GM18867 (cell line): Measurements from ENCODE around the gene STOML1.
"Not testable (repeated sequence)": the region's sequence is repeated elsewhere in the genome, so short reads cannot be mapped to it uniquely, and the experiment has no call there.

ENCODE experiments used
- ATAC-seq: cut with Tn5 transposase; IDR thresholded peaks from one replicate; pipeline ENCODE4 v1.9.1; 2021; ENCODE audit warnings: mild to moderate bottlenecking, moderate library complexity; ENCODE audit not compliant: unreplicated experiment

STOML1 gene

GRCh38 chr15:73948396-73948795 is 43.7 kb downstream of the STOML1 start:
- no peak for ATAC-seq

DNA sequence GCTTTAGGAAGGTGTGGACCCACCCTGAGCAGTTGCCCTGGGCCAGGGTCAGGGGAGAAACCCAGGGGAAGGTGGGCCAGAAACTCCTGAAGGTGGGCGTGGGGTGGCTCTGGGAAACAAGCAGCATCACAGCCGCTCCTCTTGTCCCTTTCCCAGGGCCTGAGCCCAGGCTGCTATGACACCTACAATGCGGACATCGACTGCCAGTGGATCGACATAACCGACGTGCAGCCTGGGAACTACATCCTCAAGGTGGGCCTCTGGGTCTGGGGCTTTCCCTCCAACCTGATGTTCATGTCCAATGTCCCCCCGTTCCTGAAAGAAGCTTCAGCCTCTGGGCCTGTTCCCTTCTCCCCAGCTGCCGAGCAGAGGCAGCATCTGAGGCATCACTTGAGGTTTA is 44.4 kb downstream of the STOML1 start:
- ATAC-seq, result no peak

GRCh38 chr15:73946795-73947370 is 45.2 kb downstream of the STOML1 start:
- ATAC-seq, result no peak

DNA sequence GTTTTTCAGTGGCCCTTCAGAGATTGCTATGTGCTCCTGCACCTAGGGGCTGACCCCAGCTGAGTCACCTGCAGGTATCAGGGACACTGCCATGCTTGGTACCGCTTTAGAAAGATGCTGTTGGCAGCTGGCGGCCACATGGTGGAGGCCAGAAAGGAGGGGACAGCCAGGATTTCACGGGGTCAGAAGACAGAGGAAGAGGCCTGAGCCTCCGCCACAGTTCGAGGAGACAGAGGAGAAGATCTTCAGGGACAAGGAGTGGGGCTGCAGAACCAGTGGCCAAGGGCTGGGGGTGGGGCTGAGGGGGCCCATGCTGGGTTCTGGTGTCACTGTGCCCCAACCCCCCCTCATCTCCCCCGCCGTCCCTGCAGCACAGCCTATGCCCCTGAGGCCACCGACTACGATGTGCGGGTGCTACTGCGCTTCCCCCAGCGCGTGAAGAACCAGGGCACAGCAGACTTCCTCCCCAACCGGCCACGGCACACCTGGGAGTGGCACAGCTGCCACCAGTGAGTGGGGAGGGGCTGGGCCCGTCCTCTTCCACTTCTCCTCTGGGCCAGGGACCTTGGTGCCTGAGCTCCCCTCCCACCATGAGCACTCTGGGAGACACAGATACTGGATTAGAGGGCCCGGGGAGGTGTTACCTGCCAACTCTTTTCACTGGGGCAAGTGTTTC is 45.9 kb downstream of the STOML1 start:
- no peak for ATAC-seq

- ATAC-seq, result no peak
Observed at GRCh38 chr15:73945130-73945508, 47.0 kb downstream of the STOML1 start.

DNA sequence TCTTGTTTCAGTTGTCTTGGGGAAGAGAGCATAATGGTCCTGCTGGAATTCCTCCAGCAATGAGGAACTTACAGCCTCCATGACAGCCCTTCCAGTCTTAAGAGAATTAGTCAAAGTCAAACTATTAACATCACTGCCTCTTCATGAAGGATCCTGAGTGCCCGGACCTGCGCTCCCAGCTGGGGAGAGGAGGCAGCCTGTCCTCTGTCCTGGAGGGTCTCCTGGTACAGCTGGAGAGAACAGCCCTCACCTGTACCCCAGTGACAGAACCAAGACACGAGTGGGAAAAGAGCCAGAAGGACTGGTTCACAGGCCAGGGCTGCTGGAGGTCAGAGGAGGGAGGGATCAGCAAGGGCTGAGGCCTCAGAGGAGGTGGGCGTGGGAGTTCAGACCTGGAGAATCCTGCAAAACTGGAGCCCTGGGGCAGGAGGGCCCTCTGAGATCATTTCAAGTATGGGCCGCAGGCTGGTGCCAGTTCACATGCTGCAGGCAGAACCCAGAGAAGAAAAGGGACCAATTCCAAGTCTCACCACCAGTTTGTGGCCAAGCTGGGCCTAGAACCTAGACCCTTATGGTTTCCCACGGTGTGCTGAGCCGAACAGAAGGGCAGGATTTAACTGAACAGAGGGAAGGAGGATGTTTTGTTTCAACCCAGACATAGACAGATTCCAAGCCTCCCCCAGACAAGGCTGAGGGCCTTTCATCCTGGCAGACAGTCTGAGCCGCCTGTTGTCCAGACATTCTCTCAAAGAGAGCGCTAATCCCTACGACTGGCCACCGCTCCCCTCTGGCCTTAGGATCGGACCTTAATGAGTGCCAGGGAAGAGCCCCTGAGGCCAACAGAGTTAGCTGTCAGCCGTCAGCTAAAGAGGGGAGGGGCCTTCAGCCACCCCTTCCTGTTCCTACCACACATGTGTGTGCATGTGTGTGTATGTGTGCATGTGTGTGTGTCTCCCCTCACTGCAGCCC is 47.6 kb downstream of the STOML1 start:
- ATAC-seq, result no peak

DNA sequence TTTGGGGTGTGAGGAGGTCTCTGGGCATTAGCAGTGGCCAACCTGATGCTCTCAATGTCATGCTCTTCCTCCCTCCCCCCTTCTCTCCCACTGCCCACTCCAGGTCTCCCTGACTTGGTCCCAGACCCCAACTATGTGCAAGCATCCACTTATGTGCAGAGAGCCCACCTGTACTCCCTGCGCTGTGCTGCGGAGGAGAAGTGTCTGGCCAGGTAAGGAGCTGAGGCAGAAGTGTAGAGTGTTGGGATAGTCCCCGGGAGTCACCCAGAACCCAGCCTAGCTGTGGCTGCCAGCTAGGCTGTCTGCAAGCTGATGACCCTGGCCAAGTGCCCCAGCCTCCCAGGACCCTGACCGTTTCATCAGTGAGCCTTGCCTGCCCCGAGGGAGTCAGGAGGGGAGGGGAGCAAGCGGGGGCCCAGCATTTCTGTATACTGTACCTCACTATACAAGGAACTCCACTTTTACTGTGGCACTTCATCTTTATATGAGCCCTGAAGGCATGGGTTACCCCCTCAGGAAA is 49.3 kb downstream of the STOML1 start:
- ATAC-seq, result no peak

DNA sequence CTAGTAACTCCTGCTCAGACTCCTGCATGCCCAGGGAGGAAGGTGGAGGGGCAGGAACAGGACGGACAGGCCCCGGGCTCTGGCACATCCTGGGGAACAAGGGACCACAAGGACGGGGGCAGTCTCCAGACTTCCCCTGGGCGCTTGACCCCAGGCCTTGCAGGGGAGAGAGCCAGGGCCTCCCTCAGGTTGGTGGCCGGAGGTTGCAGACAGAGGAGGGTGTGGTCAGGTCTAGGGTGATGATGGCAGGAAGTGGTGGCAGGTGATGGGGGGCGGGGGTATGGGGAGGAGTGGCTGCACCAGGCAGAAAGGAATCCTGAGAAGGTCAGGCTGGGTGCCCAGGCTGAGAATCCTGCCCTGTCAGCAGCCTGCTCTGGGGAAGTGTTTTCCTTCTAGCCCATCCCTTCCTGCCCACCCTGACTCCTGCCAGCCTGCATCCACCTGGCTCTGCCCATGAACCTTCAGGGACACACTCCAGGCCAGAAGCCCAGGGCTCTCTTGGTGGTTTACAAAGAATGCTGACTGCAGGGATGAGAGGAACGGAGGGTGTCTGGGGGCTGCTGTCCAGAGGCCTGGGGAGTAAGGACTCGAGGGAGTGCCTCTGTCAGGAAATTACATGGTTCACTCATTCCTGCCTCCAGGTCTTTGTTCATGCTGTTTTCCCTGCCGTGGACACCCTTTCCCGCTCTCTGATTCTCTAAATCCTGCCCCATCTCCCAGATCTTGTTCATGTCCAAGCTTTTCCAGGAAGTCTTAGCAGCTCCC is 50.0 kb downstream of the STOML1 start:
- ATAC-seq, result no peak

GRCh38 chr15:73941449-73941848 is 50.6 kb downstream of the STOML1 start:
- no peak for ATAC-seq

DNA sequence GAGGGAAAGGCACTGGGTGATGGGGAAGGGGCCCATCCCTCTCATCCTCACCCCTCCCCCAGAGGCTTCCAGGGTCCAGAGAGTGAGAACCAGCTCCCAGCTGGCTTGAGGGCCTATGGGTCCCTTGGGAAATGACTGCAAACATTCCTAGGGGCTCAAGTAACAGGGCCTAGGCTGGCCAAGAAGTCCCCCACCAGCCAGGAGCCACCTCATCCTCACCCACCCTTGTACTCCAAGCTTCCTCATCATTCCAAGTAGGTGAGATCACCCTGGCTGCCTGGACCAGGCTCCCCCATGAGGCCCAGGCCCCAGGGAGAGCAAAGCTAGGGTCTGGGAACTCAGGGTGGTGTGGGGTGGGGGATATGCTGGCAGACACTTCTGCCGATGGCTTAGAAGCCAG is 51.1 kb downstream of the STOML1 start:
- no peak for ATAC-seq

GRCh38 chr15:73940061-73940981 is 51.8 kb downstream of the STOML1 start:
- no peak for ATAC-seq

DNA sequence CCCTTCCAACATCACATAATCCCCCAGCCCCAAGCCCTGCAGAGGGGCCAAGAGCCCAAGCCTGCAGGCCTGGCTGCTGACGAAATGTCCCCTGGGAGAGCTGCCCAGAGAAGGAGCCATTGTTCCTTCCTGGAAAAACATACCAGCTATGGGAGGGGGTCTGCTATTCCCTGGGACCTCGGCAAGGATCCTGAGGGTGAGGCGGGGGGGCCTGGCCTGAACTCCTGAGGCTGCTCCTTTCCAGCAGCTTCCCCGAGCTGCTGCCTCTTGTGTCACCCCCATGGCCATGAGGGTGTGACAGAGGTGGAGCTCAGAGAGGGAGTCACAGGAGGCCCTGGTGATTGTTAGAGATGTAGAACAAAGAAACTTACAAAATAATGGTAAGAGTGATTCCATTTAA is 53.0 kb downstream of the STOML1 start:
- no peak for ATAC-seq

GRCh38 chr15:73938516-73938915 is 53.6 kb downstream of the STOML1 start:
- ATAC-seq, result not testable (repeated sequence)

DNA sequence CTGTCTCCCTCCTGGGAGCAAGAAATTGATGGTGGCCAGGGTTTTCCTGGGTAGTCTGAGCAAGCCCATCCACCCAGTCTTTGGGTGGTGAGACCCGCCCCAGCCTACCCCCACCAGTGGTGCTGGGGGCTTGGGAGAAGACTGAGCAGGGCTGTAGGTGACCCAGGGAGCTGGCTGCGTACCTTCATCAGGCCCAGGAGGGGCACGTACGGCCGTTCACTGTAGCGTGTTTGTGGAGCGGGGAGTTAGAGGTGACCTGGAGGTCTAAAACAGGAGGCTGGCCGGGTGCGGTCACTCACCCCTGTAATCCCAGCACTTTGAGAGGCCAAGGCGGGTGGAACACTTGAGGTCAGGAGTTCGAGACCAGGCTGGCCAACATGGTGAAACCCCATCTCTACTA is 54.4 kb downstream of the STOML1 start:
- ATAC-seq, result no peak

- ATAC-seq, result no peak
Observed at GRCh38 chr15:73937296-73937695, 54.8 kb downstream of the STOML1 start.

GRCh38 chr15:73936588-73937290 is 55.4 kb downstream of the STOML1 start:
- ATAC-seq, result no peak

DNA sequence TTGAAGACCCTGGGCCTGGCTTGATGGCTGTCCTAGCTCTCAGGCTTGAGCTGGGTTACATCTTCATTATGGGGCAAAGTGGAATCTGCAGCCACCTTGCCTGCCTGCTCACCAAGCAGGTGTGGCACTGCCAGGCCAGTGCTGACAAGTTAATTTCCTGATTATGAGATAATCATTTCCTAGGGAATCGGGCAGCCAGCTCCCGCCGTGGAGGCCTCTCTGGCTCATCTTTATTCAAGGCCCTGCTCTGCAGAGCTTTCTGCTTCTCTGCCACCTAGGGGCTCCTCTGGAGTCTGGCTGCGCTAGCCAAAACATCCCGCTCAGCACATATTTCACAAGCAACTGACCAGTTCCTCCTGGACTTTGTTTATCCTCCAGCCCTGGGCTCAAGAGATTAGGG is 55.9 kb downstream of the STOML1 start:
- ATAC-seq, result no peak

- no peak for ATAC-seq
Observed at GRCh38 chr15:73935547-73935946, 56.5 kb downstream of the STOML1 start.

- ATAC-seq, result no peak
Observed at GRCh38 chr15:73934281-73934680, 57.8 kb downstream of the STOML1 start.
